ENCODE results near the gene TMEM131. TPM values are rescaled to one million over a fixed set of nuclear protein-coding genes. Genes with fewer than 3 reads are reported as not detected.
"Not testable (repeated sequence)": the region's sequence is repeated elsewhere in the genome, so short reads cannot be mapped to it uniquely, and the experiment has no call there.

Gene TMEM131
- total and polyA plus RNA-seq, 9 donors = 25.4 to 54.7 (median 41.6) TPM

GRCh38 chr2:97848306-97848705 is 147.4 kb downstream of the TMEM131 start:
- Histone ChIP-seq H3K9me3 (replicated peaks; ENCODE audit: control insufficient read depth, low read depth, low read length) (no peaks in the 10 kb centered on the region), H3K4me1 (ENCODE audit: control insufficient read depth, insufficient read depth, low read length) (no peaks in the 10 kb centered on the region), H3K27ac (ENCODE audit: low read length) (no peak overlapping the region), H3K27me3 (ENCODE audit: control insufficient read depth, insufficient read depth, low read length) (no peaks in the 10 kb centered on the region), H3K36me3 (ENCODE audit: control insufficient read depth, insufficient read depth, low read length) (peaks cover 2% of the 10 kb centered on the region), H3K4me3 (ENCODE audit: low read length) (no peak overlapping the region)
- DNase-seq = no peak
- WGBS (ENCODE audit: insufficient coverage) = no CpG with 5 or more reads among the region's 1 CpG

GRCh38 chr2:97846716-97847115 is 149.0 kb downstream of the TMEM131 start:
- H3K36me3 ChIP-seq (ENCODE audit: control insufficient read depth, insufficient read depth, low read length); H3K4me3 ChIP-seq (ENCODE audit: low read length); DNase-seq; H3K27me3 ChIP-seq (ENCODE audit: control insufficient read depth, insufficient read depth, low read length); H3K27ac ChIP-seq (ENCODE audit: low read length); H3K4me1 ChIP-seq (ENCODE audit: control insufficient read depth, insufficient read depth, low read length); H3K9me3 ChIP-seq (replicated peaks; ENCODE audit: control insufficient read depth, low read depth, low read length): not testable (repeated sequence)
- WGBS (ENCODE audit: insufficient coverage) = no CpG with 5 or more reads among the region's 12 CpGs

- Histone ChIP-seq H3K4me1 (ENCODE audit: control insufficient read depth, insufficient read depth, low read length) (no peaks in the 10 kb centered on the region), H3K27me3 (ENCODE audit: control insufficient read depth, insufficient read depth, low read length) (no peaks in the 10 kb centered on the region), H3K9me3 (replicated peaks; ENCODE audit: control insufficient read depth, low read depth, low read length) (no peaks in the 10 kb centered on the region), H3K4me3 (ENCODE audit: low read length) (no peak overlapping the region), H3K36me3 (ENCODE audit: control insufficient read depth, insufficient read depth, low read length) (peaks cover 6% of the 10 kb centered on the region), H3K27ac (ENCODE audit: low read length) (no peak overlapping the region)
- WGBS (ENCODE audit: insufficient coverage) = no CpG with 5 or more reads among the region's 6 CpGs
- DNase-seq = no peak
Observed at GRCh38 chr2:97845818-97846217, 149.9 kb downstream of the TMEM131 start.

DNA sequence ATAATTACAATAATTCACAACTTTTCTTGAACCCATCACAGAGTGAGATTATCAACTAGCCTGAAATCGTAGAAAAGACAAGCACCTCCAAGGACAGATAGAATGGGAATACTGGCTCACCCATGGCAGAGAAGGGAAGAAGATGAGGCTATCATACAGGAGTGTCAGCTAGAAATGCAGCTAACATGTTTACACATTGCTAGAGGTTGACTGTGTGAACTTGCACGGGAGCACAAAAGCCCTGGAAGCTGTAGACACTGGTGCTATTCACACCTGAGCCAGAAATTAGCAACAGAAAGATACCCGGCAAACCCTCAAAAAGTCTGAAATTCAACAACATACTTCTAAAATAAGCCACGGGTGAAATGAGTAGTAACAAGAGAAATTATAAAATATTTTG is 150.6 kb downstream of the TMEM131 start:
- WGBS (ENCODE audit: insufficient coverage) = no CpG with 5 or more reads among the region's 4 CpGs
- Histone ChIP-seq H3K4me3 (ENCODE audit: low read length) (no peak overlapping the region), H3K36me3 (ENCODE audit: control insufficient read depth, insufficient read depth, low read length) (peaks cover 13% of the 10 kb centered on the region)

DNA sequence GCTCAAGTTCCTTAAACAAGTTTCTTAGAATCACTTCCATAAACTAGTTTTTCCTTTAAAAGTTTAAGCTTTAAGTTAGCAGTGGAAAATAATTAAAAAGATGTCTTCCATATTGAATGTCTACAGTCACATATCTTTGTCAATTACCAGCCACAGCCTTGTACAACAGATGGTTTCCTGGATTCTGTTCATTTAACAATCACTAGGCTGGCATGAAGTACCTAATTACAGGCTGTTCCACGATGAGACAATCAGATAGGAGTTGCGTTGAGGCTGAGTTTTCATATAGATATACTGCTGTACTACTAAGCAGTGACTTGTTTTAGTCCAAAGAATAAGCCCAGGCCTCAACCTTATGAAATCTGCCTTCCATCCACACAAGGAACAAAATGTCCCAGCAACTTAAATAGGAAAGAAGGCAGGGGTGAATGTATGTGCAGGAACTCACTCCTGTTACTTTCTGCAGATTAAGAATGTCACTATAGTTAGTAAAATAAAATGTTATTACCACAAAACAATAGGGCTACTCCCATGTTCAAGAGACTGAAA is 151.4 kb downstream of the TMEM131 start:
- no CpG with 5 or more reads among the region's 2 CpGs for WGBS (ENCODE audit: insufficient coverage)
- H3K27ac ChIP-seq (ENCODE audit: low read length) = no peak overlapping the region
- H3K36me3 ChIP-seq (ENCODE audit: control insufficient read depth, insufficient read depth, low read length) = peaks cover 19% of the 10 kb centered on the region
- no peaks in the 10 kb centered on the region for H3K4me1 ChIP-seq (ENCODE audit: control insufficient read depth, insufficient read depth, low read length)
- peak; percentile 6 for DNase-seq
- no peak overlapping the region for H3K4me3 ChIP-seq (ENCODE audit: low read length)
- H3K9me3 ChIP-seq (replicated peaks; ENCODE audit: control insufficient read depth, low read depth, low read length) = no peaks in the 10 kb centered on the region
- no peaks in the 10 kb centered on the region for H3K27me3 ChIP-seq (ENCODE audit: control insufficient read depth, insufficient read depth, low read length)

More for the DNA sequence above, 150.6 kb downstream of the TMEM131 start:
- H3K9me3 ChIP-seq (replicated peaks; ENCODE audit: control insufficient read depth, low read depth, low read length) = no peaks in the 10 kb centered on the region
- no peak overlapping the region for H3K27ac ChIP-seq (ENCODE audit: low read length)
- DNase-seq = no peak
- H3K27me3 ChIP-seq (ENCODE audit: control insufficient read depth, insufficient read depth, low read length) = no peaks in the 10 kb centered on the region
- H3K4me1 ChIP-seq (ENCODE audit: control insufficient read depth, insufficient read depth, low read length) = no peaks in the 10 kb centered on the region

- no peaks in the 10 kb centered on the region for H3K9me3 ChIP-seq (replicated peaks; ENCODE audit: control insufficient read depth, low read depth, low read length)
- H3K27ac ChIP-seq (ENCODE audit: low read length) = no peak overlapping the region
- no peaks in the 10 kb centered on the region for H3K4me1 ChIP-seq (ENCODE audit: control insufficient read depth, insufficient read depth, low read length)
- H3K36me3 ChIP-seq (ENCODE audit: control insufficient read depth, insufficient read depth, low read length) = peaks cover 19% of the 10 kb centered on the region
- WGBS (ENCODE audit: insufficient coverage) = 88% methylated on average over 5 of the region's 6 CpGs
- H3K27me3 ChIP-seq (ENCODE audit: control insufficient read depth, insufficient read depth, low read length) = no peaks in the 10 kb centered on the region
- H3K4me3 ChIP-seq (ENCODE audit: low read length) = no peak overlapping the region
- DNase-seq = no peak
Observed at GRCh38 chr2:97840198-97840597, 155.6 kb downstream of the TMEM131 start.

- H3K27me3 ChIP-seq (ENCODE audit: control insufficient read depth, insufficient read depth, low read length) = no peaks in the 10 kb centered on the region
- H3K4me3 ChIP-seq (ENCODE audit: low read length) = no peak overlapping the region
- H3K36me3 ChIP-seq (ENCODE audit: control insufficient read depth, insufficient read depth, low read length) = peaks cover 6% of the 10 kb centered on the region
- no peak overlapping the region for H3K27ac ChIP-seq (ENCODE audit: low read length)
- no peaks in the 10 kb centered on the region for H3K9me3 ChIP-seq (replicated peaks; ENCODE audit: control insufficient read depth, low read depth, low read length)
- DNase-seq = no peak
- no peaks in the 10 kb centered on the region for H3K4me1 ChIP-seq (ENCODE audit: control insufficient read depth, insufficient read depth, low read length)
- WGBS (ENCODE audit: insufficient coverage) = no CpG with 5 or more reads among the region's 1 CpG
Observed at GRCh38 chr2:97834610-97835009, 161.1 kb downstream of the TMEM131 start.

DNA sequence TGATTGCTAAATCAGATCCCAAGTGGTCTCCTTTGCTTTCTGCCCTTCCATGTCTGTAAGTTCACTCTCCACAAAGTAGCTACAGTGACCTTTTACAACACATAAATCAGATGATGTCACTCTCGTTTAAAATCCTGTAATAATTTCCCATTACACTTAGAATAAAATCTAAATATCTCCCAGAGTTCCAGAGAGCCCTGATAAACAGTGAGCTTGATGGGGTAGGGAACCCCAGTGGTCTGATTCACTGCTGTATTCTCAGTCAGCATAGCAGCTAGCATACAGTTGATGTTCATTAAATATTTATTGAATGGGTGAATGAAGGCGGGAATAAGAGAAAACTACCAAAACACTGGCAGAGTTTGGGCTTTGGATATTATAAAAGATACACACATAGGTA is 164.6 kb downstream of the TMEM131 start:
- WGBS (ENCODE audit: insufficient coverage) = no CpG with 5 or more reads among the region's 2 CpGs
- H3K36me3 ChIP-seq (ENCODE audit: control insufficient read depth, insufficient read depth, low read length) = peaks cover 14% of the 10 kb centered on the region
- H3K27ac ChIP-seq (ENCODE audit: low read length) = no peak overlapping the region

DNA sequence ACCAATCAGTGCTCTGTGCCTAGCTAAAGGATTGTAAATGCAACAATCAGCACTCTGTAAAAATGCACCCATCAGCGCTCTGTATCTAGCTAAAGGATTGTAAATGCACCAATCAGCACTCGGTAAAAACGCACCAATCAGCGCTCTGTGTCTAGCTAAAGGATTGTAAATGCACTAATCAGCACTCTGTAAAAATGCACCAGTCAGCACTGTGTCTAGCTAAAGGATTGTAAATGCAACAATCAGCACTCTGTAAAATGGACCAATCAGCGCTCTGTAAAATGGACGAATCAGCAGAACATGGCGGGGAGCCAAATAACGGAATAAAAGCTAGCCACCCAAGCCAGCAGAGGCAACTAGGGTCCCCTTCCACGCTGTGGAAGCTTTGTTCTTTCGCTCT is 166.5 kb downstream of the TMEM131 start:
- not testable (repeated sequence) for DNase-seq

More for the DNA sequence above, 164.6 kb downstream of the TMEM131 start:
- Histone ChIP-seq H3K9me3 (replicated peaks; ENCODE audit: control insufficient read depth, low read depth, low read length) (no peaks in the 10 kb centered on the region), H3K27me3 (ENCODE audit: control insufficient read depth, insufficient read depth, low read length) (no peaks in the 10 kb centered on the region), H3K4me1 (ENCODE audit: control insufficient read depth, insufficient read depth, low read length) (no peaks in the 10 kb centered on the region), H3K4me3 (ENCODE audit: low read length) (no peak overlapping the region)
- DNase-seq = peak; percentile 2

DNA sequence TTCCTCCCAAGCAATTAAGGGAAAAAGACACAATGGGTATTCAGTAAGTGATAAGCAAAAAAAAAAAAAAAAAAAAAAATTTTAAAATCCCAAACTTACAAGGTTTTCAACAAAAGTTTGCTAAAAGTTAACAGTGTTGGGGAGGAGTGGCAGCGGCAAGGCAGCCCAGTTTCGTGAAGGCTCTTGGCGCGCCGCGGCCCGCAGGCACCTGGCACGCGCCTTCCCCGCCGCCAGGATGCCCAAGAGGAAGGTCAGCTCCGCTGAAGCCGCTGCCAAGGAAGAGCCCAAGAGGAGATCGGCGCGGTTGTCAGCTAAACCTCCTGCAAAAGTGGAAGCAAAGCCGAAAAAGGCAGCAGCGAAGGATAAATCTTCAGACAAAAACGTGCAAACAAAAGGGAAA is 168.7 kb downstream of the TMEM131 start:
- peaks cover 20% of the 10 kb centered on the region for H3K36me3 ChIP-seq (ENCODE audit: control insufficient read depth, insufficient read depth, low read length)
- not testable (repeated sequence) for H3K27ac ChIP-seq (ENCODE audit: low read length)

More for the DNA sequence above, 166.5 kb downstream of the TMEM131 start:
- not testable (repeated sequence) for H3K9me3 ChIP-seq (replicated peaks; ENCODE audit: control insufficient read depth, low read depth, low read length); H3K4me1 ChIP-seq (ENCODE audit: control insufficient read depth, insufficient read depth, low read length); H3K27me3 ChIP-seq (ENCODE audit: control insufficient read depth, insufficient read depth, low read length); H3K4me3 ChIP-seq (ENCODE audit: low read length); H3K27ac ChIP-seq (ENCODE audit: low read length)
- H3K36me3 ChIP-seq (ENCODE audit: control insufficient read depth, insufficient read depth, low read length) = peaks cover 18% of the 10 kb centered on the region
- WGBS (ENCODE audit: insufficient coverage) = 95% methylated on average over 9 of the region's 10 CpGs

More for the DNA sequence above, 168.7 kb downstream of the TMEM131 start:
- not testable (repeated sequence) for H3K9me3 ChIP-seq (replicated peaks; ENCODE audit: control insufficient read depth, low read depth, low read length); H3K27me3 ChIP-seq (ENCODE audit: control insufficient read depth, insufficient read depth, low read length); H3K4me1 ChIP-seq (ENCODE audit: control insufficient read depth, insufficient read depth, low read length); H3K4me3 ChIP-seq (ENCODE audit: low read length); DNase-seq
- WGBS (ENCODE audit: insufficient coverage) = 99% methylated on average over 14 of the region's 19 CpGs
